Neural cell (in vitro differentiated cells): Measurements from ENCODE around the gene CPHXL2.

Experiments
- CTCF ChIP-seq: fragments of 450-650 bp; IDR thresholded peaks from 2 replicates; pipeline ENCODE4 v1.5.1; 2014; ENCODE audit warnings: antibody characterized with exemption, mild to moderate bottlenecking, moderate library complexity; ENCODE audit not compliant: poor library complexity, severe bottlenecking
- EP300 ChIP-seq: fragments of 450-650 bp; conservative IDR thresholded peaks from 2 replicates; pipeline ENCODE4 v1.6.1; 2014; ENCODE audit warnings: antibody characterized with exemption, mild to moderate bottlenecking, moderate library complexity; ENCODE audit not compliant: poor library complexity, severe bottlenecking
- EZH2 ChIP-seq: fragments of 200-600, 300-800 bp; shearing (Covaris generic), sonication (generic); IDR thresholded peaks from 2 replicates; pipeline ENCODE4 v1.6.1; 2014; ENCODE audit warnings: antibody characterized with exemption, low read length, borderline replicate concordance, mild to moderate bottlenecking; ENCODE audit not compliant: insufficient read depth, poor library complexity, severe bottlenecking
- POLR2AphosphoS5 ChIP-seq: IDR thresholded peaks from 2 replicates; pipeline ENCODE4 v1.6.1; 2012
- RAD21 ChIP-seq: fragments of 450-650 bp; conservative IDR thresholded peaks from 2 replicates; pipeline ENCODE4 v1.6.1; 2014; ENCODE audit warnings: antibody characterized with exemption, mild to moderate bottlenecking, moderate library complexity
- REST ChIP-seq: IDR thresholded peaks from 2 replicates; pipeline ENCODE4 v1.6.1; 2012; ENCODE audit warnings: borderline replicate concordance
- TAF1 ChIP-seq: IDR thresholded peaks from 2 replicates; pipeline ENCODE4 v1.6.1; 2012; ENCODE audit warnings: low read depth

DNA sequence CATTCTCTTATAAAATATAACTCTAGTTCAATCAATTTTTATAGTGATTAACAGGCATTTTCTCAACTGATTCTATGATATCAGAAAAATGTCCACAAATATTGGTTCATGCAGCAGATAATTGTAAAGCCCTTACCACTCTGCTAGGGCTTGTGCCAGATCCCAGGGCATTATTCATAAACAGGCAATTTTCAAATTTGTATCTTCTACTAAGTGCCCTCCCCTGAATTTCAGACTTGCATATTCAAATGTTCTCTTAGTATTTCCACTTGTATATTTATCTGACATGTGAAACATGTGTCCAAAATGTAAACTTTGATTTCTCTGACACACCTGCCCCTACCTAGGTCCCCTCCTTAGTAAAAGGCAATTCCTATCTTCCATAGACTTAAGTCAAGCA lies 9.3 kb downstream of the CPHXL2 start:
- TF ChIP-seq CTCF (no peak), RAD21 (no peak), TAF1 (no peak), EZH2 (no peak), REST (no peak), POLR2AphosphoS5 (no peak), EP300 (no peak)
